ENCODE results near the gene IMPA2.

IMPA2 gene

GRCh38 chr18:12048827-12049175 is 67.5 kb downstream of the IMPA2 start:
- TF ChIP-seq CTCF (IDR thresholded peaks at IDR 0.05) = no peak
- H3K4me3 ChIP-seq = no peak overlapping the region
- no peak for DNase-seq
- no peaks in the 10 kb centered on the region for H3K9me3 ChIP-seq
- intact Hi-C loops (cut with DNase I; ENCODE audit: low total_unique reads) = no loop called here
- H3K36me3 ChIP-seq = no peaks in the 10 kb centered on the region
- no peaks in the 10 kb centered on the region for H3K27me3 ChIP-seq
- no peak overlapping the region for H3K27ac ChIP-seq
- no peaks in the 10 kb centered on the region for H3K4me1 ChIP-seq

GRCh38 chr18:12049978-12050811 is 68.9 kb downstream of the IMPA2 start:
- no peaks in the 10 kb centered on the region for H3K36me3 ChIP-seq
- TF ChIP-seq CTCF (IDR thresholded peaks at IDR 0.05) = no peak
- DNase-seq = no peak
- no peak overlapping the region for H3K4me3 ChIP-seq
- intact Hi-C loops (cut with DNase I; ENCODE audit: low total_unique reads) = no loop called here
- no peak overlapping the region for H3K27ac ChIP-seq
- H3K9me3 ChIP-seq = no peaks in the 10 kb centered on the region
- H3K27me3 ChIP-seq = no peaks in the 10 kb centered on the region
- H3K4me1 ChIP-seq = no peaks in the 10 kb centered on the region

- Histone ChIP-seq H3K9me3 (no peaks in the 10 kb centered on the region), H3K4me3 (no peak overlapping the region), H3K4me1 (no peaks in the 10 kb centered on the region), H3K27ac (no peak overlapping the region), H3K27me3 (no peaks in the 10 kb centered on the region), H3K36me3 (no peaks in the 10 kb centered on the region)
- no peak for TF ChIP-seq CTCF (IDR thresholded peaks at IDR 0.05)
- intact Hi-C loops (cut with DNase I; ENCODE audit: low total_unique reads) = no loop called here
- DNase-seq = no peak
These were observed 71.6 kb downstream of the IMPA2 start for GRCh38 chr18:12052866-12053265.

GRCh38 chr18:12053289-12053688 is 72.0 kb downstream of the IMPA2 start:
- H3K4me3 ChIP-seq = no peak overlapping the region
- DNase-seq = no peak
- no peak for TF ChIP-seq CTCF (IDR thresholded peaks at IDR 0.05)
- H3K27ac ChIP-seq = no peak overlapping the region
- no peaks in the 10 kb centered on the region for H3K4me1 ChIP-seq
- H3K27me3 ChIP-seq = no peaks in the 10 kb centered on the region
- no peaks in the 10 kb centered on the region for H3K36me3 ChIP-seq
- intact Hi-C loops (cut with DNase I; ENCODE audit: low total_unique reads) = no loop called here
- H3K9me3 ChIP-seq = no peaks in the 10 kb centered on the region

GRCh38 chr18:12056034-12056883 is 75.0 kb downstream of the IMPA2 start:
- H3K9me3 ChIP-seq = no peaks in the 10 kb centered on the region
- no peaks in the 10 kb centered on the region for H3K4me1 ChIP-seq
- no peak overlapping the region for H3K27ac ChIP-seq
- no peak for TF ChIP-seq CTCF (IDR thresholded peaks at IDR 0.05)
- no peaks in the 10 kb centered on the region for H3K36me3 ChIP-seq
- intact Hi-C loops (cut with DNase I; ENCODE audit: low total_unique reads) = no loop called here
- no peak for DNase-seq
- H3K27me3 ChIP-seq = no peaks in the 10 kb centered on the region
- H3K4me3 ChIP-seq = no peak overlapping the region
